CD4-positive, alpha-beta T cell treated with Interleukin-15 for 4 hours (primary cell): ENCODE data around the gene PCDH20.
"Not testable (repeated sequence)": the region's sequence is repeated elsewhere in the genome, so short reads cannot be mapped to it uniquely, and the experiment has no call there.

ENCODE experiments used
- DNase-seq: peaks from one replicate; pipeline ENCODE4 v3.0.0-alpha.2; 2020; ENCODE audit warnings: low spot score

PCDH20 gene, protein sequence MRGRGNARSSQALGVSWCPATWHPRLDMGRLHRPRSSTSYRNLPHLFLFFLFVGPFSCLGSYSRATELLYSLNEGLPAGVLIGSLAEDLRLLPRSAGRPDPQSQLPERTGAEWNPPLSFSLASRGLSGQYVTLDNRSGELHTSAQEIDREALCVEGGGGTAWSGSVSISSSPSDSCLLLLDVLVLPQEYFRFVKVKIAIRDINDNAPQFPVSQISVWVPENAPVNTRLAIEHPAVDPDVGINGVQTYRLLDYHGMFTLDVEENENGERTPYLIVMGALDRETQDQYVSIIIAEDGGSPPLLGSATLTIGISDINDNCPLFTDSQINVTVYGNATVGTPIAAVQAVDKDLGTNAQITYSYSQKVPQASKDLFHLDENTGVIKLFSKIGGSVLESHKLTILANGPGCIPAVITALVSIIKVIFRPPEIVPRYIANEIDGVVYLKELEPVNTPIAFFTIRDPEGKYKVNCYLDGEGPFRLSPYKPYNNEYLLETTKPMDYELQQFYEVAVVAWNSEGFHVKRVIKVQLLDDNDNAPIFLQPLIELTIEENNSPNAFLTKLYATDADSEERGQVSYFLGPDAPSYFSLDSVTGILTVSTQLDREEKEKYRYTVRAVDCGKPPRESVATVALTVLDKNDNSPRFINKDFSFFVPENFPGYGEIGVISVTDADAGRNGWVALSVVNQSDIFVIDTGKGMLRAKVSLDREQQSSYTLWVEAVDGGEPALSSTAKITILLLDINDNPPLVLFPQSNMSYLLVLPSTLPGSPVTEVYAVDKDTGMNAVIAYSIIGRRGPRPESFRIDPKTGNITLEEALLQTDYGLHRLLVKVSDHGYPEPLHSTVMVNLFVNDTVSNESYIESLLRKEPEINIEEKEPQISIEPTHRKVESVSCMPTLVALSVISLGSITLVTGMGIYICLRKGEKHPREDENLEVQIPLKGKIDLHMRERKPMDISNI

DNA sequence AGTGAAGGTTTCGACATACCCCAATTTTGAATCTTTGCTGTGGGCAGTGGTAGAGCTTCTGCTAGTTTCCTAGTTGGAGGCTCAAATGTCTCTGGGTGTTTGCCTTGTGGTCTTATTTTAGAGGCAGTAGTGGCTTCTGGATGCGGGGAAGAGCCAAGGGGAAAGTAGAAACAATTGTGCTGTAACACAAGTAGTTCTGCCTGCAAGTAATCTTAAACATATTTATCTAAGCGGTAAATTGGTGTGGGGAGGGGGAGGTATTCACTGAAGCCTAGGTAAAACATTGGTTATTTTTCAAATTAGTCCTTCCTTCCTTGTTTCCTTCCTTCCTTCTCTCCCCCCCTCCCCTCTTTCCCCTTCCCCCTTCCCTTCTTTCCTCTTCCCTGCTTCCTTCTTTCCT, at the start of gene PCDH20:
Gene PCDH20 (minus strand): TSS at position 101 of the 400 bp plus-strand sequence. CDS start 691 bp downstream, outside the sequence.
- no peak for DNase-seq

DNA sequence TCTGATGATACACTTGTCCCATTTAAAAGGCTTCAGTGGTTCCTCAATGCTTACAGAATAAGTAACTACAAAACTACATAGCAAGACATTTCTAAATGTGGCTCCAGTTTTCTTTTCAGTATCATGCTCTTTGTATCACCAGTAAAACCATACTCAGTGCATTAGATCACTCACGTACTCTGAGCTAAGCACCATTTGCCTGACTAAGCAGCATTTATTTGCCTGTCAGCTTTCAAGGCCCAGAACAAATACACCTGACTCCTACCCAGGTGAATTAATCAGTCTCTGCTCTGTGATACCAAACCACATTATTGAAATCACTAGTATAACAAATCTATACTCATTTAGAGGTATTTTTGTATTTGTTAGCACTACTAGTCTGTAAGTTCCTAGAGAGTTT, 47.4 kb upstream of the PCDH20 start:
- DNase-seq: no peak

DNA sequence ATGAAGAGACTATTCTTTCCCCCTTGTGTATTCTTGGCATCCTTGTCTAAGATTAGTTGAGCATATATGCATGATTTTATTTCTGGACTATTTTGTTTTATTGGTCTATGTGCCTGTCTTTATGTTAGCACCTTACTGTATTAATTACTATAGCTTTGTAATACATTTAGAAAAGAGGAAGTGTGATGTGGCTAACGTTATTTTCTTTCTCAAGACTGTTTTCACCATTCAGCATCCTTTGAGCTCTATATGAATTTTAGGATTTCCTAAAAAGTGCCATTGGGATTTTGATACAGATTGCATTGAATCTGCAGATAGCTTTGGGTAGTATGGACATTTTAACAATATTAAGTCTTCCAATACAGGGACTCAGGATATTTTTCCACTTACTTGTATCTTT, 37.5 kb upstream of the PCDH20 start:
- DNase-seq: no peak

DNA sequence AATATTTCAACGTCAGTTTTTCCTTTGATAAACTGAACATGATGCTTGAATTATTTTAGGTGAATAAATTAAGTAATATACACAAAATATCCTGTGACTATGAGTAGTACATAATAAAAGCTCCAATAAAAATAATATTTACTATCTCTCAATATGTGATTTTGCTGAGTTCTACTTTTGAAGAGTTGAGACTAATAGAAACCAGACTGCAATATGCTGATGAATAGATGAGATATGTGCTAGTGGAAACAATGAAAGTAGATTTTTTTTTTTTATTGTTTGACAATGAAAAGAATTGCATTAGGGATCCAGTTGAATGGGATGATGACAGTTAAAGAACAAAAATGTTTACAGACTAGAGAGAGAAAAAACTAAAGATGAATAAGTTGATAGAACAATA, 16.4 kb upstream of the PCDH20 start:
- DNase-seq: no peak

DNA sequence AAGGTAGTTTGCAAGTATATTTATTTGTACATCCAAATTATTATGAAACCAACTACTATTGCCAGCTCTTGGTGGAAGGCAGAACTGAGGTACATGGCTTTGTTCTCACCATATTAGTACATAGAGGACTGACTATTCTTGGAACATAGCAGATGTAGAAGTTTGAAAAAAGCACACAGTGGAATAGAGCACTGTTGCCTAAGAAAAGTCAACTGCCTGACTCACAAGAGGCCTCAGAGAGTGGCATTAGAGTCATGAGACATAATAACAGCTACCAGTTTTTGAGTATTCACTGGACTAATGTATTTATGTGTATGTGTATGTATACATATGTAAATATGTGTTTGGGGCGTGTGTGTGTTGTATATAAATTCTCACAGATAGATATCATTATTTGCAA, 8.3 kb upstream of the PCDH20 start:
- DNase-seq: no peak

DNA sequence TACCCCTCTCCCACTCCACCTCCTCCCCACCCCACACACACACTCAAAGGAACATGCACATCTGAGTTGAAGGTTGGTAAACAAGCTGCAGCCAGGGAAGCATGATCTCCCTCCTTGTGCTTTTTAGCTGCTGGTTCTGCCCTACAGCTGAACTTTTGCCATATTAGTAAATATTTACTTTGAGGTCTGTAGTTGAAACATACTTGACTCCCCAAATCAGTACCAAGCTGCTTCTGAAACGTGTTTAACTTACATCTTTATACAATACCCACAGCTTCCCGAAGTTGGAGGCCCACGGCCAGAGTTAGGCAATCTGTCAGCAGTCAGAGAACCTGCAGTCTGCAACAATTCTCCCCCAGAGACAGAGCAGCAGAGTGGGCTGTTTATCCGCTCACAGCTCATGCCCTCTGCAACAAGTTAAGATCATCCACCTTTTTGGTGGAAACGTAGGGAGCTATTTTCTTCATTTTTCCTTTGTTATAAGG, 1.5 kb upstream of the PCDH20 start:
- DNase-seq: no peak

DNA sequence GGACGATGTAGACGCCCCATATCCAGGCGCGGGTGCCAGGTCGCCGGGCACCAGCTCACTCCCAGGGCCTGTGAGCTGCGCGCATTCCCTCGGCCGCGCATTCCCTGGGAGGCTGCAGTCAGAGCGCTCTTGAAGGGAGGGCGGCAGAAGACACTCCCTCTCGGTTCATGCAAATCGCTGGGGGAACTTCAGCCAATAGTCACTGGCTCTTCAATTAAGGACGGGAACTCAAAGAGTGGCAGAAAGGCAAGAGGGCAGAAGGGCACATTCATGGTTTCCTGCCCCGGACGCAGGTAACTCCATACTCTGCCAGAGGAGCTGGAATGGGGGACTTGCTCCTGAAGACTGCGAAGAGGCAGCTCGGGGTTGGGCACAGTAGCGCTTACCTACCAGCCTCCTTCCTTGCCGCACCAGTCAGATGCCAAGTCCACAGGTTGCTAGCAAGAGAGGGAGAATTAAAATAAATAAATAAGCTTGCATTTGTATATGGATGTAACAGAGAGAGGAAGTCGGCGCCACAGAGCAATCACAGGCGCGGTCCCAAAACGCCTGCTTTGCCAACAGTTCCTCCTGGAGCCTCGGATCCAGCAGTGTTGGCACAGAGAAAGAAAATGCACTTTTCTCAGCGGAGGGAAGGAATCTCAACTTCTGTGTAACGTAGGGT, 459 bp downstream of the PCDH20 start:
- no peak for DNase-seq

DNA sequence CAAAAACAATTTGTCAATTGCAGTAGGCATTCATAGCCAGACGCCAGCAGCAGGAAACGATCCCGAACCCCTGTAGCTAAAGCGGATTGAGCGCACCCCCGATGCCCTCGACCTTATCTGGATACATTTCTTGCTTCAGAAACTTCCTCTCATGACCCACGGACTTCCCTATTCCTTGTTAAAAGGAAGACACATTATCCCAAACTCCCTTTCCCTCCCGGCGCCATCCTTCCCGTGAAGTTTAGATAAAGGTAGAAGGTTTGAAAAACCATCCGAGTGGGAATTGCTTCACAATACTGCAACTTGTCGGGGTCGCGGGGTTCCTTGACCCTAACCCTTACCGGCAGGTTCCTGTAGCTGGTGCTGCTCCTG, 977 bp downstream of the PCDH20 start:
- DNase-seq: no peak

DNA sequence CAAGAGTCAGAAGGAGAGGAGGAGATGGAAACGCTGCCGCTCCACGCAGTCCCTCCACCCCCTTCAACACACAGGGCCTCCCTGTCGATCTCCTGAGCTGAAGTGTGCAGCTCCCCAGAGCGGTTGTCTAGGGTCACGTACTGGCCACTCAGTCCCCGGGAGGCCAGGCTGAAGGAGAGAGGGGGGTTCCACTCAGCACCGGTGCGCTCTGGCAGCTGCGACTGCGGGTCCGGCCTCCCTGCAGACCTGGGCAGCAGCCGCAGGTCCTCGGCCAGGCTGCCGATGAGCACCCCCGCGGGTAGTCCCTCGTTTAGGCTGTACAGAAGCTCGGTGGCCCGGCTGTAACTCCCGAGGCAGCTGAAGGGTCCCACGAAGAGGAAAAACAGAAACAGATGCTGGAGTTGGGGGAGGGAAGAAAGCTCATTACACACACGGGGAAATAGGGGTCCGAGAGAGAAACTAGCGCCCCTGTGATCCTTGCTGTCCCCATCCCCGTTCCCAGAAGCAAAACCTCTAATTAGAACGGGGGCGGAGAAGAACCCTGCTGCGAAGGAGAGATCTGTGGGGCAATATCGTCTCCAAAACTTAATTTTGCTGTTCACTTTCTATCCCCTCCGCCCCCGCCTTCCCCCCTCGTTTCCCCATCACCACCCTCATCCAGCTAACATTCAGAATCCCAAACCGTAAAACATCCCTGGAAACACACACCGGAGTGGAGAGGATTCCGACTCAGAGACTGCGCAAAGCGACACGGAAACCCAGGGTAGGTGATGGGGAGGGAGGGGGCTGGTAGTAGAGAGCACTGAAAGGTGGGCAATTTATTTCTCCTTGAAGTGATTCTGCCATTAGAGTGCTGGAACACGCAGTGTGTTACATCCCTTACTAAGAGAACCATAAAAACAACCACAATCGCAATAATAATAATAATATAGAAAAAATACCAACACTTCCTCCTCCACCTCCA, 1.8 kb downstream of the PCDH20 start:
- no peak for DNase-seq

DNA sequence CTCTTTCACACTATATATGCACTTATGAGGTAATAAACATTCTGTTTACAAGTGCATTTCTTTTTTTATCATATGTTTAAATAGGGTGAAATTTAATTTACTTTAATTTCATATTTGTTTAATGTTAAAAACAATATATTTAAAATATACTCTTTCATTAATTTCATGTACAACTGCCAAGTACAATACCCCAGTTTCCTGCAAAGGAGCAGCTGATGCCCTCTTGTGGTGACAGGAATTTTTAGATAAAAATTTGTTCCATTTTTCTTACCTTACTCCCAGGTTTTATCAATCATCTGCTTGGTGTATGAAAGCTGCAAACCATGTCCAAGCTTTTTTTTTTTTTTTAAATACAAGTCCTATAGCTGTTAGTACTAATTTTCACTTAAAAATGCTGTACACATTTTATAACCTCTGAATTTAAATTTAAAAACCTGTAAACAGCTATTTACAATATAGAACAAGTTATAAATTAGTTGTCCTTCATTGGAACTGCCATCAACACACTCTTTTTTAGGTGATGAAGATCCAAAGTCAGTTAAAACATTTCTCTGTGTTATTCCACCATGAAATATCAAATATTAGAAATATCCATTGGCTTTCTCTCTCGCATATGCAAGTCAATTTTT, 4.9 kb downstream of the PCDH20 start:
- no peak for DNase-seq

DNA sequence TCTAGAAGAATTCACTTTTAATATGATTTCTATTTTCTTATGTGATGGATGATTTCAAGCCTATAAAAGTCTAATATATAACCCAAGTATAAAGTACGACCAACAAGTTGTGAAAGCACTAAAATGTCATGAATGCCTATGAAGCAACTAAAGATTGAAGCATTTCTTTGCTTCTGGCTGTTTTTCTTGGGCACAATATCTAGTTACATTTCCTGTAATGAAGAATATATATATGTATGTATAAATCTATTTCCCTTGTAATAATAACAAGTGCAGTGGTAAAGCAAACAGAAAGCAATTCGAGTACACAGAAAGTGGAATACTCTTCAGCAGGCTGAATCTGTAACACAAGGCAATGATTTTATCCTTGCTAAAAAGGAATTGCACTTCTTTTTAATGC, 5.4 kb downstream of the PCDH20 start:
- no peak for DNase-seq

DNA sequence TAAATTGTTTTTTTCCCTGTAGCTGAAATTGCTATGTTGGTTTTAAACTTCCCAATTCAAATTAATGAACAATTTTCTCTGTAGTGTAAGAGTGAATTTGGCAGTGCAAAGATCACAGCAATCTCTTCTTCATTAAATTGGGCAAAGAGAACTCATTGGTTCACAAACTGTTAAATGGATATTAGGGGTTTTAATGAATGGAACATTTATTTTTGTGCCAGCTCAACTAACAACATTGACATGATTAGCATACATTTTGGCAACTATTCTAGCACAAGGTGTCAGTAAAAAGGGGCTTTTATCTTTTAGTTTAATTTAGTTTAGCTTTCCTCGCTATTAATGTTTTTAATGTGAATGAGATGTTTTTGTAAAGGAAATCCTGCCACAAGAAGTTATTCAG, 7.1 kb downstream of the PCDH20 start:
- DNase-seq: no peak

DNA sequence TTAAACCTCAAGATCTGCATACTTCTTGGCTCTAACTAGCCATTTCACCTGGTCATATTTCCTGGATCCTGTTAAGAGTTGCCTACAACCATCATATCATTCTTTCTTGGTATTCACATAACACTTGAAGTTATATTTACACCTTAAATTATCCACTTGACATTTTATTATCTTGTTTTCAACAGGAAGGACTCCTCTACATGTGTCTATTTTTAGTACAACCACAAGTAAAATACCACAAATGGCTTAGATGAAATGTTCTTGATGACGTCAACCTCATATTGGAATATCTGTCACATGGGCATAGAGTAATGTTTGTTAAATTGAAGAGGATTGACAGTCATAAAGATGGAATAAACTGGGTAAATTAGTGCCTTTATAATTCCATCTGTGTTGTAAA, 9.4 kb downstream of the PCDH20 start:
- no peak for DNase-seq

DNA sequence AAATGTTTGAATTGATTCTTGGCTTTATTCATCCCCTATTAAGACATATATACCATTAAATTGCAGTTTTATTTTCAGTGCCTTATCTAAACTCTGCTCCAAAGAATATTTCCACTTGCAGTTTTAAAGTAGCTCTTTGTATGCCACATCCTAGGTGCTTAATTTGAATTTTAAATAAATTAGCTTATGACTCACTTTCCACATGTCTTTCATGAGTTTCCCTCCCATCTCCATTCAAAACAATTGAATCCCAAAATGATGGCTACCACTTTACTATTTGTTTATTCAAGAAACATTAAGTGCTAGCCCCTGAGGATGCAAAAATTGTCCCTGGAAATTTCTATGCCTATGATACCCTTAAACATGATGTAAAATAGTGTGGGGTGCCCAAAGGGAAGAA, 19.5 kb downstream of the PCDH20 start:
- DNase-seq: no peak

DNA sequence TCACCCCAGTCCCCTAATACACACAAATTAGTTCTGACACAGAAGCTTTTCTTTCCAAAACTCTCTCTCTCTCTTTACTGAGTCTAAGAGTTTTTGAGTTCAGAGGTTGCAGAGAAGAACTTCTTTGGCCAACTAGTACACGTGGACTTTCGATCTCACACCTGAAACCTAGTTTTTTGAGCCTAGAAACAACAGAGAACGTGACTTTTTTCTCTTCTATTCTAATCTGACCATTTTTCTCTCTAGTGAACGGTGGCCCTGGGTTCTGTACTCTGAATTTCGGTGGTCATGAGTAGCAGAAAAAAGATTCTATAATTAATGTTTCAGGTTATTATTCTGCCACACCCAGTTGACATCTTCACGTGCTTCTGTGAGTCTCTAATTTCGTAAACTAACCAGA, 24.2 kb downstream of the PCDH20 start:
- DNase-seq: no peak

DNA sequence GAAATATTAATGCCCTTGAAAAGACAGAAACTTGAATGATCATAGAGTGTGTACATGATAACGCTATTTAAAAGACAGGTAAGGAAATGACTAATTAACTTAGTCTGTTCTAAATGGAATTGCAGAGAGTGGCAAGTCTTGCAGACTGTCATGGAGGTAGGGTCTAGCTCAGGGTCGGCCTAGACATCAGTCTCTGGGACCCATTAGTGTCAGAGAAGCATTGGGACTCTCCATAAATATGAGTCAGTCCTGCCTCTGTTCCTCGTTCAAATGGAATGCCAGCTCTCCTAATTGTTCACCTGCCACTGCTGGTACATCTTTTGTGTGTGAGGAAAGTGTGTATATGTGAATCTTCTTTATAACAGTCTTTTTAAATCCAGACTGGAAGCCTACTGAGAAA, 28.0 kb downstream of the PCDH20 start:
- DNase-seq: no peak

DNA sequence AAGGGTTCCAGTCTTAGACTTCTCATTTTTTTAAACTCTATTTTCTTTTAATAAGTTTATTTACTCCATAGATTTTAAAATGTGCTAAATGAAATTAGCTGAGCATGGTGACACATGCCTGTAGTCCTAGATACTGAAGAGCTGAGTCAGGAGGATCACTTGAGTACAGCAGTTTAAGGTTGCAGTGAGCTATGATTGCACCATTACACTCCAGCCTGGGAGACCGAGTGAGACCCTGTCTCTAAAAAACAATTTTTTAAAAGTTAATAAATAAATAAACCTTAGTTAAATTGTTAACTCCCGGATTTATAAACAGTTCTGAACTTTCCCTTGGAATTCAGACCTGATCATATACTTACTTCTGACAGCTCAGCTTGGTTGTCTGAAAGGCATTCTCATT, 32.5 kb downstream of the PCDH20 start:
- no peak for DNase-seq

DNA sequence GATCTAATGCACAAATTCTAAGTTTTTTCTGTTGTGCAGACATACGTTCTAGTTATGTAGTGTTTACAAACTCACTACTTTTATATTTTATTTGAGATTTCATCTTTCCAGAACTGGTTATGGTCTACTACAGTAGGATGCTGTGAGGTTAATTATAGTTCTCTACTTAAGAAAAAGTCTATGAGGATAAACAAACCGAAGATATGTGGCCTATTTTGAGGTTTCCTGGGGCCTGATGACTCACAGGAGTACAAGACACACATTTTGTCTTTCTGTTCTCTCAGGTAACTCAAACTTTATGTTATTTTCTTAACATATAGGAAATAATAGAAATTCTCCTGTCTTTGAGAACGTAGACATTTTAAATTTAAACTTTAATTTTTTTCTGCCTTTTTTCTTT, 45.1 kb downstream of the PCDH20 start:
- DNase-seq: no peak

DNA sequence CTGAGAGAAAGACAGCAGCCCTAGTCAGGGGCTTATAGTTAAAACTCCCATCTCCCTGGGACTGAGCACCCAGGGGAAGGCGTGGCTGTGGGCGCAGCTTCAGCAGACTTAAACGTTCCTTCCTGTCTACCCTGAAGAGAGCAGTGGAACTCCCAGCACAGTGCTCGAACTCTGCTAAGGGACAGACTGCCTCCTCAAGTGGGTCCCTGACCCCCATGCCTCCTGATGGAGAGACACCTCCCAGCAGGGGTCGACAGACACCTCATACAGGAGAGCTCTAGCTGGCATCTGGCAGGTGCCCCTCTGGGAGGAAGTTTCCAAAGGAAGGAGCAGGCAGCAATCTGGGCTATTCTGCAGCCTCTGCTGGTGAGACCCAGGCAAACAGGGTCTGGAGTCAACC, 51.0 kb downstream of the PCDH20 start:
- DNase-seq: not testable (repeated sequence)

DNA sequence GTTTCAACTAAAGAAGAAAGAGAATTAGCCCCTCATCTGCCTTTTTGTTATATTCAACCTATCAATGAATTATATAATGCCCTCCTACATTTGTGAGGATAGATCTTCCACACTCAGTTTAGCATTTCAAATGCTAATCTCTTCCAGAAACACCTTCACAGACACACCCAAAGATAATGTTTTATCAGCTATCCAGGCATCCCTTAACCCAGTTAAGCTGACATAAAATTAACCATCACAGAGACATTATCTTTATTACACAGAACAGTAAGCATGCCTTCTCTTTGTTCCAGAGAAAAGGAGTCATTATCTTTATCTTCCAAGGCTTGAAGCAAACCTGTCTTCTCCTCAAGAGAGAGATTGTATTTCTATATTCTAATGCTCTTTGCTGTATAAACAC, 53.1 kb downstream of the PCDH20 start:
- DNase-seq: no peak
